ENCODE results near the gene POLR2L.

Gene POLR2L

GRCh38 chr11:853682-854448 lies 11.5 kb upstream of the POLR2L start:
- no peak for DNase-seq

GRCh38 chr11:852762-853161 lies 10.4 kb upstream of the POLR2L start:
- DNase-seq = no peak

GRCh38 chr11:850775-851763 lies 8.7 kb upstream of the POLR2L start:
- no peak for DNase-seq

- no peak for DNase-seq
Observed at GRCh38 chr11:849951-850774, 7.8 kb upstream of the POLR2L start.

GRCh38 chr11:849104-849824 lies 6.9 kb upstream of the POLR2L start:
- DNase-seq = no peak

- peak; percentile 69 for DNase-seq
Observed at GRCh38 chr11:848380-848931, 6.1 kb upstream of the POLR2L start.

- no peak for DNase-seq
Observed at GRCh38 chr11:847876-848275, 5.5 kb upstream of the POLR2L start.

GRCh38 chr11:846496-847098 lies 4.3 kb upstream of the POLR2L start:
- DNase-seq = no peak

- DNase-seq = no peak
Observed at GRCh38 chr11:845872-846495, 3.7 kb upstream of the POLR2L start.

- no peak for DNase-seq
Observed at GRCh38 chr11:844693-845644, 2.6 kb upstream of the POLR2L start.

GRCh38 chr11:843818-844692 lies 1.7 kb upstream of the POLR2L start:
- DNase-seq = no peak

- peak; percentile 44 for DNase-seq
Observed at GRCh38 chr11:843086-843734, 881 bp upstream of the POLR2L start.

- DNase-seq = no peak
Observed at GRCh38 chr11:841981-842369, 354 bp downstream of the POLR2L start.

GRCh38 chr11:839875-840617 lies 2.3 kb downstream of the POLR2L start:
- no peak for DNase-seq

GRCh38 chr11:839280-839623 lies 3.1 kb downstream of the POLR2L start:
- no peak for DNase-seq

GRCh38 chr11:838441-839279 lies 3.7 kb downstream of the POLR2L start:
- DNase-seq = no peak

- no peak for DNase-seq
Observed at GRCh38 chr11:837990-838307, 4.4 kb downstream of the POLR2L start.

Data from activated CD4-positive, CD25-positive, alpha-beta regulatory T cell treated with anti-CD3 and anti-CD28 coated beads, Interleukin-2, amount 50 U/mL, for 72 hours (primary cell).